SH-SY5Y (cell line): ENCODE data around the gene SUMO2.

Experiments used
- GATA2 ChIP-seq: IDR thresholded peaks from 2 replicates; pipeline ENCODE4 v1.6.1; 2011; ENCODE audit warnings: mild to moderate bottlenecking, low read depth, low read length
- GATA3 ChIP-seq: IDR thresholded peaks from 2 replicates; pipeline ENCODE4 v1.6.1; 2011; ENCODE audit warnings: low read depth, mild to moderate bottlenecking, low read length, moderate library complexity

DNA sequence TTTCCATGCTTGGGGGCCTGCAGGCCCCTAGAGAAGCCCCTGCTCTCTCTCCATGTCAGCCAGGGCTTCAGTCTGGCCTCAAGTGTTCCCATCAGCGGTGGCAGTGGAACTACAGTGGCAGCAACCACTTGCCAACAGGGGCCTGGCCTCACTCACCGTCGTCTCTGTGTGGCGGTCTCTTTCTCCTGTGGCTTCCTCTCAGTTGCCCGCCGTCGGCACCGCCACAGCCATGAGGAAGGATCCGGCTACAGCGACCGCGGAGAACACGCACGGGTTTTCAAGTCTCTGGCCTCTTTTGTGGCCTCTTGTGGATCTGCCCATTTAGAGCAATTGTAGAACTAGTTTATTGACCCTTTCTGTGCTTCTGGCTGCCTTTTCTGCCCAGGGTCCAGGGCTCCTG, 64.5 kb downstream of the SUMO2 start:
- TF ChIP-seq GATA2 (no peak), GATA3 (no peak)
